HG03575 (cell line): ENCODE results near the gene DNAH11.

Source experiments
- ATAC-seq: cut with Tn5 transposase; IDR thresholded peaks from one replicate; pipeline ENCODE4 v1.9.1; 2021; ENCODE audit not compliant: unreplicated experiment, insufficient number of reproducible peaks, low FRiP score; ENCODE audit errors: extremely low read depth

Gene DNAH11

GRCh38 chr7:21544303-21544656 lies 1.4 kb downstream of the DNAH11 start:
- no peak for ATAC-seq

- ATAC-seq = no peak
These were observed 1.9 kb downstream of the DNAH11 start for GRCh38 chr7:21544715-21545114.

GRCh38 chr7:21547501-21547900 lies 4.7 kb downstream of the DNAH11 start:
- no peak for ATAC-seq

DNA sequence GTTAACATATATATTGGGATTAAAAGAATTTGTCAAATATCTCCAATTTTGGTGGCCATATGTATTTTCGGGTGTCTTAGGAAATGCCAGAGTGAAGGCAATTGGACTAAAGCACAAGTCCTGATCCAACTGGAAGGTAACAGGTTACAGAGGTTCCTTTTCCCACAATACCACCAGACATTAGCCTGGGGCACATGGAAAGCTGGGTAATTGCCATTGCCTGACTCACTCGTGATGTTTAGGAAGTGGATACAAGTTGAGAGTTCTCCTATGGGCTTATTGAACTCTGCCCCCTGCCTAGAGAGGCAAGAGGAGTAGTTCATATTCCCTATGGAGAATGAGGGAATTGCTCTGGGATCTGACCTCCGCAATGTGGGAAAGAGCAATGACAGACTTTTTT lies 5.7 kb downstream of the DNAH11 start:
- no peak for ATAC-seq

GRCh38 chr7:21550076-21550475 lies 7.2 kb downstream of the DNAH11 start:
- ATAC-seq = no peak

DNA sequence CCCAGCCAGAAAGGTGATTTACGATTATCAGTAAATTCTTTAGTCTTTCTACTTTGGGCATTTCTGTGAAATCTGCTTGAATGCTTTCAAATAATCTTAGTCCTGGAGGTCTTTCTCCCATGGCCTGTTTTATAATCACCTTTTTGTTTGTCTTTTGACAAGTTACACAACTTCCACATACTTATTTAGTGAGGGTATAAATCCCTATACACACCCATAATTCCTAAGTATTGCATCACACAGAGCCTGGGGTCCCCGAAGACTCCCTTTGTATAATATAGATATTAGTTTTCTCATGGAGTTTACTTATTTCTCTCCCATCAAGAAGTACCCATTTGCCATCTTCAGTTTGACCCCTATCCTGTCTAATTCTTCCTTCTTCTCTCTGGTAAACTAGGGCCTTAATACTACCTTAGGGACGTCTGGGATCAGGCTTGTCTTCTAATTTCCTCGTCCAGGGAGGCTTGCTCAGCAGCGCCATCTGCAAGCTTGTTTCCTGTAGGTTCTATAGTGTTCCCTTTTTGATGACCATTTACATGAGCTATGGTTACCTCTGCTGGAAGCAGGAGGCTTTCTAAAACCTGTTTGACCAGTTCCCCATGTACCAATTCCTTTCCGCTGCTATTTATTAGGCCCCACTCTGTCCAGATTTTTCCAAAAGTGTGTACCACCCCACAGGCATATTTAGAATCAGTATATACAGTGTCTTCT lies 8.1 kb downstream of the DNAH11 start:
- ATAC-seq = no peak

GRCh38 chr7:21562385-21562784 lies 19.5 kb downstream of the DNAH11 start:
- ATAC-seq = no peak

DNA sequence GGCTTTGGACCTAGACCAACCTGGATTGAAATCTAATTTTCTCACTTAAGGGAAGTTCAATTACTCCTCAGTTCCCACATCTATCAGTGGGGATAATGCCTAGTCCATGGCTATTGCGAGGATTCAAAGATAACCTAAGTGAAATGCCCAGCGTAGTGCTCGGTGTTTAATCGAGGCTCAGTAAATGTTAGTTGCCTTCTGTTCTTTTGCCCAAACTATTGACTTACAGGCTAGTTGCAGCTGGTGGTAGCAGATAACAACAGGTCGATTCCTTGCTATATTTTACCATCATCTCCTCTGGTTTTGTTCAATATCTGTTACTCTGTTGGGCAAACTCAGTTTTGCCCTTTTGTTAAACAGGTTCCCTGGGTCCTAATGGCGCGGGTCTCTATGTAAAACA lies 22.8 kb downstream of the DNAH11 start:
- ATAC-seq = no peak

DNA sequence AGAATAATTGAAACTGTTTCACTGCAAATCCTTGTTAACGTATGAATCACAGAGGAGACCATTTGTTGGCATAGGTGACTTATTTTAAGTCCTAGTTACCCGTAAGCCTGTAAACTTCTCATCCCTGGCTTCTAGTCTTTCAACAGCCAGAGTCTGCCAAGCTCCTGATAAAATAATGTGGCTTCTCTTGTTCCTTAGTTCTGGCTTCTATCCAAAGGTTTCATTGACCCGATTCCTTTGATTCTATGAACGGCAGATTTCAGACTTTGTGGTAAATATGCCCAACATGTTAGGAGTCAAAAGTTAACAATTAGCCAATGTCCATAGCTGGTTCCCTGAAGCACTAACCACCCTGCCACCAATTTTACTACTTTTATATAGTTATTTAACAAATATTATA lies 23.3 kb downstream of the DNAH11 start:
- ATAC-seq = no peak

DNA sequence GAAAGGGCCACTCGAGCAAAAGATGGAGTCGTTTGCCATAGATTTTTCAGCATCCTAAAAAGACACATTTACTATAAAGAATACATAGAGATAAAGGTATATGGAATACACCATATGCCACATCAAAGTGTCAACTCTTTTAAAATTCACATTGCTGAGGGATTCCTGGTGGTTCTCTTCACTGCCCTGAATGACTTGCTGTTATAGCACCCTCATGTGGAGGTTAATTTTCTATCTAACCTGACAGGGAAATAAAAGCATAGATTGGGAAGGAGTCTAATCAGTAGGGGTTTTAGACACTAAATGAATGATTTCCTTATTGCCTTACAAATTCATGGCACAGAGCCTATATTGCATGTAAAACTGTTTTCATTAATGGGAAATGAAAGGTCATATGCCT lies 25.9 kb downstream of the DNAH11 start:
- ATAC-seq = no peak

DNA sequence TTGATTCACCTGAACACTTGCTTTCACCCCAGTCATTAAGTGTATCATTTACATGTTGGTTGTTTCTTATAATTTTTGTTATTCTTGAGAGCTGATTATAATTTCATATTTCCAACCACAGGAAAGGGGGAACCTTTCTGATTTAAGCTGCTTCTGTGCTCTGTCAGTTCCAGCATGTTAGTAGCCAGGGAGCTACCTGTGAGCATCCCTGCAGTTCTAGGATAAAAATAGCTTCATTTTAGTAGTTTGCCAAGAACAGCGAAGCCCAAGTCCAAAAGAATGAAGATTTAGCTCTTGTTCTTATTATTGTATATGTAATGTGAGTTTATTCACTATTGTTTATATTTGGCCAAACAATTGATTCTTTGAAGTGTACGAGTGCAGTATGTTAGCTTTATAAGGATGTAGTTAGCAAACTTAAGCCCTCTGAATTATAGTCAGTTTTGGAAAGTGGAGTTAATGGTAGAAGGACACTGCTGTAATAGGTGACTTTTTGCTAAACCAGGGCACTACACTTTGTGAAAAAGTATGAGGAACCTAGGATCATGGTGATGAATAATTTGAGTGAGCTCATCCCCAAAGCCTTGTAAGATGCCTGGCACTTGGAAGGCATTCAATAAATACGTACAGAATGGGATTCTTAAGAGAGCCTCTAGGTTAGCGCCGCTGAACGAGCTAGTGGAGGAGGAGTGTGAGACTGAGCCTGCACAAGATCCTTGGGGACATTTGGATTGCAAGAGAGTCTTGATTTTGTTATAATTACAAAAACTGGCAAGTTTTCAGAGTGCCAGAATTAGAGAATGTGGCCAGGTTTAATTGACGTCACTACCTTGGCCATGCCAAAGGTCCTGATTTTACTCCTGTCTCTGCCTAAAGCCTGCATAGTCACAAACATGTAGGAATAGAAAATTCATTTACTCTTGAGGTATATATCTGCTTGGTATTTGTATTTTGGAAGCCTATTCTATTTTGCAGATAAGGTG lies 29.8 kb downstream of the DNAH11 start:
- no peak for ATAC-seq

DNA sequence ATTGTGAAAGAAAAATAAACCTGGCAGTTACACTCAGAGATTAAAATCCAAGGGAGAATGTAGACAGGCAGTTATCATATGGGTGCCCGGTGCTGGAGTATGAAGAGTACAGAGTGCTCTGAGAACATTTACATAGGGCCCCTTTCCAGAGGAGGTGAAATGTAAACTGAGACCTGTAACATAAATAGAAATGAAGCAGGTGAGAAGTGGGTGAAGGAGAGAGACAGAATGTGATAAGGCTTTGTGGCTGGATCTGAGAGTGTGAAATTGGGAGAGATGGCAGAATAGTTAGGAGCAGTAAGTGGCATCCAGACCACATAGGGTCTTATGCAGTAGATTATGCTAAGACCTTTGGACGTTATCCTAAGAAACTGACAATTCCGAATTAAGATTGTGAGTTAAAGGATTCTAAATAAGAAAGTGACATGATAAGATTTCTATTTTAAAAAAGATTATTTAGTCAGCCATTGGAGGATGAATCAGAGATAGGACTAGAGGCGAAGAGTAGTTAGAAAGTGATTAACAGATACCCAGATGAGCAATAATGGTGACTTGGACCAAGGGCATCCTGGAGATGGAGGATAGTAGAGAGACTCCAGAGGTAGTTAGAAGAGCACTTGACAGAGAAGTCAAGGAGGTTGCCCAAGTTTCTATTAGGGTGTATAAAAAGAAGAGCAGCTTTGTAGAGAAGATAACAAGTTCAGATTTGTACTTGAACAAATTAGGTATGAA lies 36.7 kb downstream of the DNAH11 start:
- no peak for ATAC-seq

GRCh38 chr7:21580073-21580521 lies 37.3 kb downstream of the DNAH11 start:
- ATAC-seq = no peak

DNA sequence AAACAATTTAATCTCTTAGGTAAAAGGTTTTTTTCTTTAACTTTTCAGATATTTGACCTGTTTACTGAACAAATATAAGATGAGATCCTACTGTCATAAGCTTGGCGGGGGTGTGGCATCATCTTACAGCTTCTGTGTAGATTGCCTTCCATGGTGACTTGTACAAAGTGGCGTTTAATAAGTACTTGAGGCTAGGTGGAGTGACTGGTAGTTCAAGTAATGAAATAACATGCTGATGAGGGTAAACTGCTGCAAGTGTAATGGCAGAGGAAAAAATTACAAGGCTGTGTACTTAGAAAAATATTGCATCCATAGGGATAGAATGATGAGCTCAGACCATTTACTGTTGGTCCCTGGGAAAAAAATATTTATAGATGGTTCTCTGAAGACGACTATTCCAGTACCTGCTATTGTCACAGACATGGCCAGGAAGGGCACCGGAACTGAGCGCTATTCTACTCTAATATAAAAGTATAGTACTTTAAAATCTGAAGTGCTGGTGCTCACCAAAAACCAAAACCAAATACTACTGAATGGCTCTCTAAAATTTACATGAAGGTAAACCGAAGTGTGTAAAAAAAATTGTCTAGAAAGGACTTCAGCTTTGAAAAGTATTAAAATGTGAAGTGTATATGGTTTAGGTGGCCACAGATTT lies 42.4 kb downstream of the DNAH11 start:
- no peak for ATAC-seq

GRCh38 chr7:21587139-21587784 lies 44.4 kb downstream of the DNAH11 start:
- no peak for ATAC-seq

DNA sequence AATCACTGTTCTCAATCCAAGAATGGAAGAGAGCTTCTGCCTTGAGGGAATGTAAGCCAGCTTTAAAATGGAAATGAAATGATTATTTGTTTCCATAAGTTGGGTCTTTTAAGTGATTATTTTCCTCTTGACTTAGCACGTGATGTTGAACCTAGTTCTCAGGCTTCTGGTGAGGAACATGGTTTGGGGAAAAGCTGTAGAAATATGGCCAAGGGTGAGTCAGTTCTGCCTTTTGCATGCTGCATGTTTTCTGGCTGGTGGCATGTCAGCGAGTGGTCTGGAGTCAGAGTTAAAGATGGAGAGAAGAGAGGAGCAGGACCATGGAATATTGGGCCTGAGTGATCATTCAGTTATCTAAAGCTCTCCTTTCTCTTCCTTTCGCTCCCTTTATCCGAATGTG lies 54.0 kb downstream of the DNAH11 start:
- no peak for ATAC-seq

DNA sequence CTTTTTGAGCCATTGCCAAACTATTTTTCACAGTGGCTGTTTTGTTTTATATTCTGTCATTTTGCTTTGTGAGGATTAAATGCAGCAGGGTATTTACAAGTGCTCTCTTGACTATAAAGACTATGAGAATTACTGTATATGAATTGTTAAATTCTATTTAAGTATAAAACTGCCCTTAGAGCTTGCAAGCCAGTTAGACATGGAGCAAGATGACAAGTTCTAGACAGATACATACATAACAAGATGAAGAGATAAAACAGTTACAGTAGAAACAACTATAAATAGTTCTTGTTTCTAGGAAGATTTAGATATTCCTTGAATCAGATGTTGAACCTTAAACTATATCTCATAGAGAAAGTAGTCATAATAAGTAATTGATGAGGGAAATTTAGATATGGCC lies 60.6 kb downstream of the DNAH11 start:
- ATAC-seq = no peak

DNA sequence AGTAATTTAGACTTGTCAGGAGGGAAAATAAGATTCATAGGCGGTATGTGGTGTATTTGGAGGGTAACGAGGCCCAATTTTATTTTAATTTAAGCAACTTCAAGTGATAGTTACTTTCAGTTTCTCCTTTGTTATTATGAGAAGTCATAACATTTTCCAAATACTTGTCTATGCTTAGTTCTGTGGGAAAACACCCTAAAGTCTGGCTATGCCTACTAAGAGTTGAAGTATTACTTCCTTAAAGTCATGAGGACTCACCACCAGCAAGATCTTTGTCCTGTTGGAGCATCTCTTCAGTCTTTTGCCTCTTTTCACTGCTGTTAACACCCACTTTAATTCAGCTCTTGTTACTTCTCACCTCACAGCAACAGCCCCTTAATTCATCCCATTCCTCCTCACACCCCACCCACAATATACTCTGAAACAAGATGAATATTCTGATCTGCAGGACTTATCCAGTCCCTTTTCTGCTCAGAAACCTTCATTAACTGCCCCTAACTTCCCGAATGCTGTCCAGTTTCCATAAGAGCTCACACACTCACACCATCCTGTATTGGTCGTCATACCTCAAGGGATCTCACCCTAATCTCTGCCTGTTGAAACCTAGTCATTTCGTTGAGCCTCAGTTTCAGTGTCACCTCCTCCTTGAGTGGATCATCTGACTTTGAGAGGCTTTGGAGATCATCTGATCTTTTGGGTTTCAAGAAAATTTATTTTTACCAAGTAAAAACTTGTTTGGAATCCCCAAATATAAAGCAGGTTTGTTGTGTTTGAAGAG lies 61.3 kb downstream of the DNAH11 start:
- no peak for ATAC-seq
